ENCODE results near the gene KDSR.

GRCh38 chr18:63350230-63350629 is 16.8 kb downstream of the KDSR start:
- no peak for TF ChIP-seq EP300 (IDR thresholded peaks at IDR 0.05)
- no peak for TF ChIP-seq POLR2A (IDR thresholded peaks at IDR 0.05)
- TF ChIP-seq CTCF (IDR thresholded peaks at IDR 0.05), result no peak
- no peak for TF ChIP-seq POLR2AphosphoS5 (IDR thresholded peaks at IDR 0.05)

Measured in sigmoid colon (tissue), 4 donors.